Stimulated activated CD8-positive, alpha-beta memory T cell treated with anti-CD3 and anti-CD28 coated beads, Interleukin-15, amount 100 ng/mL, for 4 hours (primary cell): ENCODE measurements around the gene CTBP2.
"Not testable (repeated sequence)": the region's sequence is repeated elsewhere in the genome, so short reads cannot be mapped to it uniquely, and the experiment has no call there.

Experiments used
- DNase-seq, 2 donors: peaks; one replicate each; pipeline ENCODE4 v3.0.0-alpha.2; 2020; ENCODE audit warnings: low read depth in 2 of 2

CTBP2 gene

GRCh38 chr10:124997771-124998623 is 162.4 kb downstream of the CTBP2 start:
- DNase-seq: no peak

GRCh38 chr10:124997306-124997705 is 163.1 kb downstream of the CTBP2 start:
- no peak for DNase-seq

GRCh38 chr10:124996854-124997215 is 163.5 kb downstream of the CTBP2 start:
- no peak for DNase-seq

- no peak for DNase-seq
Measured at GRCh38 chr10:124996127-124996853, 164.1 kb downstream of the CTBP2 start.

GRCh38 chr10:124995605-124996004 is 164.8 kb downstream of the CTBP2 start:
- DNase-seq: no peak

- DNase-seq: no peak
Measured at GRCh38 chr10:124994573-124995473, 165.5 kb downstream of the CTBP2 start.

- DNase-seq: no peak
Measured at GRCh38 chr10:124993736-124994451, 166.5 kb downstream of the CTBP2 start.

GRCh38 chr10:124993345-124993708 is 167.0 kb downstream of the CTBP2 start:
- DNase-seq: no peak

- DNase-seq: no peak
Measured at GRCh38 chr10:124992462-124993344, 167.7 kb downstream of the CTBP2 start.

GRCh38 chr10:124991835-124992234 is 168.5 kb downstream of the CTBP2 start:
- DNase-seq: no peak

GRCh38 chr10:124990671-124991625 is 169.4 kb downstream of the CTBP2 start:
- no peak for DNase-seq

GRCh38 chr10:124989526-124989925 is 170.8 kb downstream of the CTBP2 start:
- DNase-seq: no peak

GRCh38 chr10:124988753-124989152 is 171.6 kb downstream of the CTBP2 start:
- not testable (repeated sequence) for DNase-seq

- no peak for DNase-seq
Measured at GRCh38 chr10:124987788-124988187, 172.6 kb downstream of the CTBP2 start.

GRCh38 chr10:124985162-124985561 is 175.2 kb downstream of the CTBP2 start:
- no peak for DNase-seq

GRCh38 chr10:124984376-124984775 is 176.0 kb downstream of the CTBP2 start:
- DNase-seq: no peak

GRCh38 chr10:124983321-124983720 is 177.0 kb downstream of the CTBP2 start:
- DNase-seq: no peak

- DNase-seq: no peak
Measured at GRCh38 chr10:124978376-124978725, 182.0 kb downstream of the CTBP2 start.

GRCh38 chr10:124977648-124978375 is 182.6 kb downstream of the CTBP2 start:
- DNase-seq: no peak
